Measurements from ENCODE around the gene CXCR2.
"Not testable (repeated sequence)": the region's sequence is repeated elsewhere in the genome, so short reads cannot be mapped to it uniquely, and the experiment has no call there.

The CXCR2 gene

GRCh38 chr2:218130377-218130776, 4.5 kb downstream of the CXCR2 start:
- no peak for DNase-seq (ENCODE audit: low spot score)

GRCh38 chr2:218130822-218131221, 5.0 kb downstream of the CXCR2 start:
- DNase-seq (ENCODE audit: low spot score), result no peak

GRCh38 chr2:218137514-218137913, 11.7 kb downstream of the CXCR2 start:
- no peak for DNase-seq (ENCODE audit: low spot score)

- no peak for DNase-seq (ENCODE audit: low spot score)
Observed at GRCh38 chr2:218138047-218138446, 12.2 kb downstream of the CXCR2 start.

GRCh38 chr2:218145124-218145523, 19.3 kb downstream of the CXCR2 start:
- DNase-seq (ENCODE audit: low spot score), result no peak

- no peak for DNase-seq (ENCODE audit: low spot score)
Observed at GRCh38 chr2:218146056-218146455, 20.2 kb downstream of the CXCR2 start.

GRCh38 chr2:218149098-218149497, 23.3 kb downstream of the CXCR2 start:
- no peak for DNase-seq (ENCODE audit: low spot score)

GRCh38 chr2:218149848-218150440, 24.1 kb downstream of the CXCR2 start:
- DNase-seq (ENCODE audit: low spot score), result no peak

- no peak for DNase-seq (ENCODE audit: low spot score)
Observed at GRCh38 chr2:218152172-218152571, 26.3 kb downstream of the CXCR2 start.

- DNase-seq (ENCODE audit: low spot score), result no peak
Observed at GRCh38 chr2:218152777-218153176, 26.9 kb downstream of the CXCR2 start.

GRCh38 chr2:218155953-218156479, 30.2 kb downstream of the CXCR2 start:
- no peak for DNase-seq (ENCODE audit: low spot score)

GRCh38 chr2:218161644-218162043, 35.8 kb downstream of the CXCR2 start:
- no peak for DNase-seq (ENCODE audit: low spot score)

GRCh38 chr2:218162814-218163213, 37.0 kb downstream of the CXCR2 start:
- DNase-seq (ENCODE audit: low spot score), result no peak

- no peak for DNase-seq (ENCODE audit: low spot score)
Observed at GRCh38 chr2:218166791-218167190, 41.0 kb downstream of the CXCR2 start, which contains the start of gene CXCR1. TSS of gene CXCR1 (minus strand) at chr2:218166962. CDS start at chr2:218165211, 1,751 bp downstream.

- no peak for DNase-seq (ENCODE audit: low spot score)
Observed at GRCh38 chr2:218168016-218168415, 42.2 kb downstream of the CXCR2 start.

GRCh38 chr2:218168635-218169462, 43.0 kb downstream of the CXCR2 start:
- DNase-seq (ENCODE audit: low spot score), result peak; percentile 42

- DNase-seq (ENCODE audit: low spot score), result no peak
Observed at GRCh38 chr2:218169757-218170546, 44.1 kb downstream of the CXCR2 start.

- DNase-seq (ENCODE audit: low spot score), result not testable (repeated sequence)
Observed at GRCh38 chr2:218171744-218172143, 45.9 kb downstream of the CXCR2 start.

- DNase-seq (ENCODE audit: low spot score), result no peak
Observed at GRCh38 chr2:218172845-218173244, 47.0 kb downstream of the CXCR2 start.

- DNase-seq (ENCODE audit: low spot score), result no peak
Observed at GRCh38 chr2:218179782-218180181, 54.0 kb downstream of the CXCR2 start.

GRCh38 chr2:218180467-218181114, 54.8 kb downstream of the CXCR2 start:
- DNase-seq (ENCODE audit: low spot score), result no peak

- no peak for DNase-seq (ENCODE audit: low spot score)
Observed at GRCh38 chr2:218184331-218184730, 58.5 kb downstream of the CXCR2 start.

Measured in COLO829 (cell line).